ENCODE measurements around the gene TARBP2.

DNA sequence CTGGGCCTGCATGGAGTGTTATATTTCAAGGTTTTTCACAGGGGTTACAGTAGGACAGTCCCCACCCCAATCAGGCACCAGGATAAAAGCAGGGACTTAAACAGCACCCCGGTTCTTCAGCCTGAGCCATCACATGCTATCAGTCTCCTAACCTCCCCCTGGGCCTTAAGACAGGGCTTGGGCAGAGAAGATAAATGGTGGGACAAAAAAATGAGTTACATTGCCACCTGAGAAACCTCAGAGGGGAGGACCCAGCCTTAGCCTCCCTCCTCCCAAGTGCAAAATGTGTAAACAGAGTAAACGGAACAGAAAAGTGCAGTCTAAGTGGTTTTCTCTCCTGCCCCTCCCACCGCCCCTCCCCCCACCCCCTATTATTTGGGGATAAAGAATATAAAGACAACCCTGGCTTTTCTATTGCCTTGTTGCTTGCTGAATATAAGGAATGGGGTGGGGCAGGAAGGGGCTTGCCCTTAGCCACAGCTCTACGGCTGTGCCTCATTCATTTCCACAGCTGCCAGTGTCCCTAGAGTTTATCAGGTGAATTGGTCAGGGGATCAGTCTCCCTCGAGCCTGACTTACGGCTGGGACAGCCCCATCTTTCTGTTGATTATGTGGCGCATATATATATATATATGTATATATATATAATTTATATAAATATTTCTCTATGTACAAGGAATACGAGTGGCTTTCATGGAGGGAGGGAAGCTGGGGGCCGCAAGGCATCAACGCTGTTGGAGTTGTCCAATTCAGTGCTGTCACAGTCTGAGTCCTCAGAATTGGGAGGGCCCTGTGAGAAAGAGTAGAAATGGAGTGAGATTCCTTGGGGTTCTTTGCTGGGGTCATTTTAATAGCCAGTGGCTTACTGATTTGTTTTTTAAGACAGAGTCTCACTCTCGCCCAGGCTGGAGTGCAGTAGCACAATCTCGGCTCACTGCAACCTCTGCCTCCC is 20.3 kb upstream of the TARBP2 start:
- TF ChIP-seq POLR2AphosphoS5 (IDR thresholded peaks at IDR 0.05; ENCODE audit: low read depth, low read length) (peak; percentile 79), POLR2A (IDR thresholded peaks at IDR 0.05; ENCODE audit: low read depth, low read length) (peak; percentile 48; the same call in 1 of the 2 replicates), TAF1 (IDR thresholded peaks at IDR 0.05; ENCODE audit: low read depth, low read length) (no peak)

Data from GM12891 (cell line).